ENCODE measurements around the gene ANO2. TPM values are rescaled to one million over a fixed set of nuclear protein-coding genes. Genes with fewer than 3 reads are reported as not detected.

The ANO2 gene
- total and polyA plus RNA-seq, 2 donors (not counting 3 experiments of a cell fraction or from before 2014, with no cell fraction given): 15.4 to 65.0 TPM

DNA sequence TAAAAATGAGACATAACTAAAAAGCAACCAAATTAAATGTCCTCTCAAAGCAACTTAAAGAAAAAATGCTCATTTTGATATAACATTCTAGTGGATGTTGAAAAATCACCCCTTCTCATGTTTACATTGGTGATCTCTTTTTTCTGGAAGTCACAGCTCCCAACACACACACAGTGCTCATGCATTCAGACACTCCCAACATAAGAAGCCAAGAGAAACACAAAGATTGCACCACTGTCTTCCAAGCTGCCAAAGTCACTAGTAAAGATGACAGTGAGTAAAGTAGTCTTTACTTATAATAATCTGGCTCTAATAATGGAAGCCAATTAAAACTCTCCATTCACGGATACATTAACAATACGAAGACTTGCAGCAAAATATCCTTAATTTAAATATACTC, 294.8 kb downstream of the ANO2 start:
- Histone ChIP-seq H3K4me1 (ENCODE audit: control insufficient read depth, extremely low read depth, insufficient read depth, low read length) (no peaks in the 10 kb centered on the region), H3K36me3 (ENCODE audit: control insufficient read depth in 2 of 2, extremely low read depth in 1 of 2, insufficient read depth in 2 of 2, low read length in 2 of 2) (peaks cover 0 to 3% of the 10 kb centered on the region in 2 experiments), H3K27me3 (ENCODE audit: control insufficient read depth in 2 of 2, insufficient read depth in 2 of 2, low read length in 2 of 2) (no peaks in the 10 kb centered on the region), H3K4me2 (ENCODE audit: insufficient read depth, low read length) (no peak overlapping the region), H3K9me3 (replicated peaks; ENCODE audit: control insufficient read depth, insufficient read depth, low read length) (no peaks in the 10 kb centered on the region), H3K9me1 (replicated peaks; ENCODE audit: control insufficient read depth, extremely low read depth, insufficient read depth, low read length) (no peaks in the 10 kb centered on the region), H4K20me1 (replicated peaks; ENCODE audit: control insufficient read depth, extremely low read depth, insufficient read depth, low read length) (peaks cover 16% of the 10 kb centered on the region), H3K27ac (ENCODE audit: insufficient read depth, low read depth, low read length) (no peak overlapping the region), H3K9ac (replicated peaks; ENCODE audit: extremely low read depth, insufficient read depth, low read length) (no peak overlapping the region), H3K79me2 (ENCODE audit: control insufficient read depth, insufficient read depth, low read length) (no peaks in the 10 kb centered on the region), H2AFZ (ENCODE audit: low read depth, low read length) (no peak overlapping the region), H3K4me3 (replicated peaks in 1 of 3; ENCODE audit: insufficient read depth in 1 of 3, low read depth in 1 of 3, low read length in 3 of 3) (no peak overlapping the region)
- FAIRE-seq: no peak
- no peak for TF ChIP-seq CTCF (IDR thresholded peaks at IDR 0.05; ENCODE audit: extremely low read depth in 1 of 2, insufficient read depth in 1 of 2, low read depth in 1 of 2, low read length in 2 of 2)
- TF ChIP-seq EZH2 (IDR thresholded peaks at IDR 0.05; ENCODE audit: borderline replicate concordance, low read depth, low read length, severe bottlenecking): no peak
- no peak for TF ChIP-seq POLR2AphosphoS5 (IDR thresholded peaks at IDR 0.05; ENCODE audit: insufficient read depth, low read depth, low read length)
- TF ChIP-seq MYC (IDR thresholded peaks at IDR 0.05; ENCODE audit: low read depth, low read length): no peak
- no TSS peak for BruUV-seq (replicated peaks)
- dilution Hi-C loops (cut with MboI; ENCODE audit: extremely low pct_ligation_motif_present, low sequenced_read_pairs) (no loop called here), intact Hi-C loops (cut with micrococcal nuclease) (no loop called here)
- DNase-seq (ENCODE audit: low read depth, low spot score): no peak
- POLR2A ChIA-PET: no interaction called here
- CTCF ChIA-PET: interaction anchor here (1.3 to 2.7 kb wide), 6 partner anchors 9 to 222 kb away, joined by 3 to 22 read pairs (median 6); no protein-coding TSS in a partner anchor

- no peak for FAIRE-seq
- no peak overlapping the region for H3K4me3 ChIP-seq (replicated peaks in 1 of 3; ENCODE audit: insufficient read depth in 1 of 3, low read depth in 1 of 3, low read length in 3 of 3)
- DNase-seq (ENCODE audit: low read depth, low spot score): no peak
These were observed 296.2 kb downstream of the ANO2 start for GRCh38 chr12:5648692-5649359.

More at GRCh38 chr12:5648692-5649359, 296.2 kb downstream of the ANO2 start:
- H3K9me1 ChIP-seq (replicated peaks; ENCODE audit: control insufficient read depth, extremely low read depth, insufficient read depth, low read length): no peaks in the 10 kb centered on the region
- no peak for TF ChIP-seq POLR2AphosphoS5 (IDR thresholded peaks at IDR 0.05; ENCODE audit: insufficient read depth, low read depth, low read length)
- TF ChIP-seq CTCF (IDR thresholded peaks at IDR 0.05; ENCODE audit: extremely low read depth in 1 of 2, insufficient read depth in 1 of 2, low read depth in 1 of 2, low read length in 2 of 2): peak; percentile 23 to 30
- dilution Hi-C loops (cut with MboI; ENCODE audit: extremely low pct_ligation_motif_present, low sequenced_read_pairs): no loop called here
- POLR2A ChIA-PET: no interaction called here
- H3K36me3 ChIP-seq (ENCODE audit: control insufficient read depth in 2 of 2, extremely low read depth in 1 of 2, insufficient read depth in 2 of 2, low read length in 2 of 2): peaks cover 0 to 3% of the 10 kb centered on the region in 2 experiments
- H2AFZ ChIP-seq (ENCODE audit: low read depth, low read length): no peak overlapping the region
- intact Hi-C loops (cut with micrococcal nuclease): loop anchor here (2.0 kb wide), 1 partner anchor 218 kb away; no protein-coding TSS in a partner anchor
- CTCF ChIA-PET: interaction anchor here (0.7 to 2.7 kb wide), 26 partner anchors 8 to 448 kb away, joined by 3 to 22 read pairs (median 3); partner anchors contain the start of gene NTF3
- H3K4me2 ChIP-seq (ENCODE audit: insufficient read depth, low read length): no peak overlapping the region
- H3K79me2 ChIP-seq (ENCODE audit: control insufficient read depth, insufficient read depth, low read length): no peaks in the 10 kb centered on the region
- BruUV-seq (replicated peaks): no TSS peak
- H3K4me1 ChIP-seq (ENCODE audit: control insufficient read depth, extremely low read depth, insufficient read depth, low read length): no peaks in the 10 kb centered on the region
- H3K27ac ChIP-seq (ENCODE audit: insufficient read depth, low read depth, low read length): no peak overlapping the region
- peaks cover 16% of the 10 kb centered on the region for H4K20me1 ChIP-seq (replicated peaks; ENCODE audit: control insufficient read depth, extremely low read depth, insufficient read depth, low read length)
- no peaks in the 10 kb centered on the region for H3K9me3 ChIP-seq (replicated peaks; ENCODE audit: control insufficient read depth, insufficient read depth, low read length)
- no peaks in the 10 kb centered on the region for H3K27me3 ChIP-seq (ENCODE audit: control insufficient read depth in 2 of 2, insufficient read depth in 2 of 2, low read length in 2 of 2)
- no peak overlapping the region for H3K9ac ChIP-seq (replicated peaks; ENCODE audit: extremely low read depth, insufficient read depth, low read length)
